ENCODE data around the gene NSMCE4A.
A peak's percentile ranks its signal among the peaks of the same experiment; 100 is the strongest.
"Not testable (repeated sequence)": the region's sequence is repeated elsewhere in the genome, so short reads cannot be mapped to it uniquely, and the experiment has no call there.

Gene NSMCE4A

DNA sequence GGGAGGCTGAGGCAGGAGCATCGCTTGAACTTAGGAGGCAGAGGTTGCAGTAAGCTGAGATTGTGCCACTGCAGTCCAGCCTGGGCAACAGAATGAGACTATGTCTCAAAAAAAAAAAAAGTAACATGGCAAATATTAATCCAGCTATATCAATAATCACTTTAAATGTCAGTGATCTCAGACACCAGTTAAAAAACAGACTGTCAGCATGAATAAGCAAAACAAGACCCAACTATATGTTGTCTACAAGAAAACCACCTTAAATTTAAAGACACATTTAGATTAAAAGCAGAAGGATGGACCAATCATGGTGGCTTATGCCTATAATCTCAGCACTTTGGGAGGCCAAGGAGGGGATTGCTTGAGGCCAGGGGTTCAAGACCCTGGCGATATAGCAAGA, 38.7 kb downstream of the NSMCE4A start:
- DNase-seq, result no peak

DNA sequence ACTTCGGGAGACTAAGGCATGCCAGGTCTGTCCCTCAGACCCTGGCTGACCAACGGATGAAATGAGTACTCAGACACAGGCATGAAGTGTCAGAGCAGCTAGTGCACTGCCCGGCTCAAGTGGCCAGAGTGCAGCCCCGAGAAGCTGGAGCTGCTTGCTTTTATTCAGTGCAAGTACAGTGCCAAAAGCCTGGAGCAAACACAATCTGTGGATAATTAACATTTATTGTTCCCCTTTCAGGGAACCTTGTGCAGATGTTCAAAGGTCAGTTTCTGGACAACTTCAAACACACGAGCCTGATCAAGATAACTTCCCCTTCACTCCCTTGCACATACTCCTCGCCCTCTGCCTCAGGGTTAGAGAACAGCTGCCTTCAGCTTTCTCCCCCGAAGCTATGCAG, 39.3 kb downstream of the NSMCE4A start:
- no peak for DNase-seq

DNA sequence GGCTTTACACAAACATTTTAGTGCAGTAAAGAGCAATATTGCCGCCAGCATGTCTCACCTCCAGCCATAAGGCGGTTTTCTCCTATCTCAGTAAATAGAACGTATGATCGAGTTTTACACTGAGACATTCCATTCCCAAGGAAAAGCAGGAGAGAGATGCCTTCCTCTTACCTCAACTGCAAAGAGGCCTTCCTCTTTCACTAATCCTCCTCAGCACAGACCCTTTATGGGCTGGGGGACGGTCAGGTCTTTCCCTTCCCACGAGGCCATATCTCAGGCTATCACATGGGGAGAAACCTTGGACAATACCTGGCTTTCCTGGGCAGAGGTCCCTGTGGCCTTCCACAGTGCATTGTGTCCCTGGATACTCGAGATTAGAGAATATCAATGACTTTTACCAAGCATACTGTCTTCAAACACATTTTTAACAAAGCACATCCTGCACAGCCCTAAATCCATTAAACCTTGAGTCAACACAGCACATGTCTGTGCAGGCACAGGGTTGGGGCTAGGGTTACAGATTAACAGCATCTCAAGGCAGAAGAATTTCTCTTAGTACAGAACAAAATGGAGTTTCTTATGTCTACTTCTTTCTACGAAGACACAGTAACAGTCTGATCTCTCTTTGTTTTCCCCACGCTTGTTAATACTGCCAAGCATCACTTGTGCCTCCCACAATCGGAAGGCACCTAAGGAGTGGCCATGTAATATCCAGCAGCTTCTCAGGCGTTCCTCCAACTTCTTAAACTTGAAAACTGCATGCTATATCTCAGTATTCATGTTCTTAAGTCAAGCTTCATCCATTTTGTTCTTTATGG, 44.5 kb downstream of the NSMCE4A start:
- not testable (repeated sequence) for DNase-seq

GRCh38 chr10:121929585-121930267, 45.3 kb downstream of the NSMCE4A start:
- not testable (repeated sequence) for DNase-seq

DNA sequence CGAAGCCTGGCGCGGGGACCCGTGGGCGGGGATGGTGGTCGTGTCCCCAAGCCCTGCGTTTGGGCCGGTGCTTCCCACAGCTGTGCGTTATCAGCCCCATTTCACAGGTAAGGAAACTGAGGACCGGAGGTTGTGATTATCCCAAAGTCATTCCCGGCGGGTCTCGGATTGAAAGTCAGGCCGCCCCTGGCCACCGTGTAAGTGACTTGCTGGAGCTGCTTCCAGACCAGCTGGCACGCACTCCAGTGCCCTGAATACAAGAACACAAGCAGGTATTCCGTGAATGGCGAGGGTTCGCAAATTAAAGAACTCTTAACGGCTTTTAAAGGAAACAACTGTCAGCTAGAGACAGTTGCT, 46.5 kb downstream of the NSMCE4A start:
- no peak for DNase-seq

- DNase-seq, result peak; percentile 98
These were observed 47.0 kb downstream of the NSMCE4A start, which contains the start of gene ATE1 for GRCh38 chr10:121927841-121928527. Gene ATE1 (minus strand): TSS chr10:121928031. CDS start chr10:121927949, 82 bp downstream.

- DNase-seq, result peak; percentile 96
These were observed 47.6 kb downstream of the NSMCE4A start for GRCh38 chr10:121927318-121927840.

GRCh38 chr10:121926671-121927317, 48.2 kb downstream of the NSMCE4A start:
- DNase-seq, result no peak

DNA sequence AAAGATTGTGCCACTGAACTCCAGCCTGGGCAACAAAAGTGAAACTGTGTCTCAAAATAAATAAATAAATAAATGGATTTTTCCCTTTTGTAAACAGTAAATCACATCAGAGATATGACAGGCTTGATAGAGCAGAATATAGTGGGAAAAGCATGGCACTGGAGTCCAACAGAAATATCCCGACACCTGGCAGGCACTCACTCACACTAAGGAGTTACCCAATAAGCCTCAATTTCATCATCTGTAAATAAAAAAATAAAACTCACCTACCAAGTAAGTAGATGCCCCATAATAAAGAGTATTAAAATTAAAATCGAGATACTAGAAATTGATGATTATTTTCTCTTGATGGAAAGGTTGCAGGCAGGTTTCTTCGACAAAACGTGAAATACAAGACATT, 48.9 kb downstream of the NSMCE4A start:
- no peak for DNase-seq

- DNase-seq, result no peak
These were observed 53.6 kb downstream of the NSMCE4A start for GRCh38 chr10:121921238-121921931.

- no peak for DNase-seq
These were observed 55.4 kb downstream of the NSMCE4A start for GRCh38 chr10:121919666-121920065.

- not testable (repeated sequence) for DNase-seq
These were observed 56.2 kb downstream of the NSMCE4A start for GRCh38 chr10:121918800-121919199.

- DNase-seq, result no peak
These were observed 60.4 kb downstream of the NSMCE4A start for GRCh38 chr10:121914661-121915060.

- no peak for DNase-seq
These were observed 63.7 kb downstream of the NSMCE4A start for GRCh38 chr10:121911421-121911697.

DNA sequence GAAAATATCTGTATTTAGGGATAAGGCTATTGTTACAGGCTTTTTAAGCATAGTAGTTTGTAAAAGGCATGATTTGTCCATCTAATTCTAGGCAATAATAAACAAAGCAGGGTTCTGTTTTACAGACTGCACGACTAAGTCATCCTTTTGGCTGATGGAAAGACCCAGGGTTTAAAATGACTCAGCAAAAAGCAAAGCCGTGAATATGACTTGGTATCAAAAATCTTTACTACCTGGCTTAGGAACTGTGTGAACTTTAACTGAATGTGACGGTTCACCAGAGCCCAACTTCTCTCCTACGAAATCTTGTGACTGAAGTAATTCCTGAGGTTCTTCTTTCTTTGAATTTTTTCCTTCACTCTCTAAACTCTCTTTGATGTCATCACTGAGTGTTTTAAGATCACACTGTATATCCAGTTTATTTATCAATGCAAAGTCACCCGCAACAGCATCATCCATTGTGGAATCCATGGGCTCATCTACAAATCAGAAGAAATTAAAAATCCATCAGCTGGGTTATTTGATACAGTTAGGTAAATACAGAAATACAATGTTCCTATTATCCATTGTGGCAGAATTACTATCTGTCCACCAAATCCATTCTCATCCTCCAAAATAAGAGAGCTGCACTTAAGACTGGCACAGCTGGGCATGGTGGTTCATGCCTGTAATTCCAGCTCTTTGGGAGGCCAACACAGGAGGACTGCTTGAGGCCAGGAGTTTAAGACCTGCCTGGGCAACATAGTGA, 64.2 kb downstream of the NSMCE4A start:
- no peak for DNase-seq
